ENCODE data around the gene GABRR3.

The GABRR3 gene

GRCh38 chr3:97954228-97954827, 80.8 kb downstream of the GABRR3 start:
- no peak for DNase-seq

GRCh38 chr3:97952872-97953271, 82.2 kb downstream of the GABRR3 start:
- no peak for DNase-seq

- DNase-seq, result no peak
Observed at GRCh38 chr3:97952280-97952679, 82.8 kb downstream of the GABRR3 start.

GRCh38 chr3:97950360-97950759, 84.8 kb downstream of the GABRR3 start:
- peak; percentile 41 for DNase-seq

GRCh38 chr3:97949743-97950142, 85.4 kb downstream of the GABRR3 start:
- no peak for DNase-seq

GRCh38 chr3:97949110-97949485, 86.0 kb downstream of the GABRR3 start:
- no peak for DNase-seq

GRCh38 chr3:97948351-97949109, 86.6 kb downstream of the GABRR3 start:
- no peak for DNase-seq

- peak; percentile 68 for DNase-seq
Observed at GRCh38 chr3:97942801-97943546, 92.1 kb downstream of the GABRR3 start.

GRCh38 chr3:97940034-97940433, 95.1 kb downstream of the GABRR3 start:
- DNase-seq, result no peak

- DNase-seq, result no peak
Observed at GRCh38 chr3:97939401-97939800, 95.7 kb downstream of the GABRR3 start.

GRCh38 chr3:97938444-97938843, 96.7 kb downstream of the GABRR3 start:
- no peak for DNase-seq

GRCh38 chr3:97937205-97937604, 97.9 kb downstream of the GABRR3 start:
- no peak for DNase-seq

- no peak for DNase-seq
Observed at GRCh38 chr3:97935842-97936241, 99.3 kb downstream of the GABRR3 start.

Data from activated CD4-positive, alpha-beta T cell treated with anti-CD3 and anti-CD28 coated beads, Interleukin-10, Interleukin-2, amounts not matched to agents 100 ng/mL and 50 ng/mL, durations not matched to agents 16 hours and 8 hours (primary cell).